Esophagus squamous epithelium (tissue), 4 donors: ENCODE data around the gene ST3GAL4.

Source experiments
- CTCF ChIP-seq, 6 experiments: fragments of 450-650 bp in 4 of 6; fragments of 200-600 bp in 2 of 6; sonication (generic) in 2 of 6; IDR thresholded peaks; one replicate each; pipeline ENCODE4 v1.5.1; 2016 to 2019; ENCODE audit warnings: antibody characterized with exemption in 6 of 6, mild to moderate bottlenecking in 4 of 6, moderate library complexity in 4 of 6
- POLR2A ChIP-seq, 4 donors: fragments of 450-650 bp; IDR thresholded peaks; one replicate each; pipeline ENCODE4 v1.6.1; 2017; ENCODE audit warnings: antibody characterized with exemption in 4 of 4, mild to moderate bottlenecking in 4 of 4, moderate library complexity in 3 of 4

GRCh38 chr11:126317756-126318573, 37.5 kb upstream of the ST3GAL4 start:
- TF ChIP-seq CTCF (IDR thresholded peaks at IDR 0.05) (no peak), POLR2A (IDR thresholded peaks at IDR 0.05) (no peak)
